ENCODE measurements around the gene LRMDA.

LRMDA gene

GRCh38 chr10:76547352-76547972 is 1116.0 kb downstream of the LRMDA start:
- H3K9ac ChIP-seq (ENCODE audit: low read depth, low read length): no peak overlapping the region
- no peak overlapping the region for H3K4me2 ChIP-seq (ENCODE audit: insufficient read depth, low read length)
- no peaks in the 10 kb centered on the region for H3K9me3 ChIP-seq (ENCODE audit: insufficient read depth, low read length, severe bottlenecking)
- no peaks in the 10 kb centered on the region for H3K27me3 ChIP-seq (ENCODE audit: insufficient read depth, low read length, poor library complexity)
- no peaks in the 10 kb centered on the region for H4K20me1 ChIP-seq (ENCODE audit: insufficient read depth, low read length)
- ATAC-seq (ENCODE audit: insufficient read depth, low read depth) (peak; percentile 60; the same call in 2 of the 3 replicates), DNase-seq (peak; percentile 71)
- no peaks in the 10 kb centered on the region for H3K36me3 ChIP-seq (ENCODE audit: insufficient read depth, low read length)
- TF ChIP-seq, protein P1, sequence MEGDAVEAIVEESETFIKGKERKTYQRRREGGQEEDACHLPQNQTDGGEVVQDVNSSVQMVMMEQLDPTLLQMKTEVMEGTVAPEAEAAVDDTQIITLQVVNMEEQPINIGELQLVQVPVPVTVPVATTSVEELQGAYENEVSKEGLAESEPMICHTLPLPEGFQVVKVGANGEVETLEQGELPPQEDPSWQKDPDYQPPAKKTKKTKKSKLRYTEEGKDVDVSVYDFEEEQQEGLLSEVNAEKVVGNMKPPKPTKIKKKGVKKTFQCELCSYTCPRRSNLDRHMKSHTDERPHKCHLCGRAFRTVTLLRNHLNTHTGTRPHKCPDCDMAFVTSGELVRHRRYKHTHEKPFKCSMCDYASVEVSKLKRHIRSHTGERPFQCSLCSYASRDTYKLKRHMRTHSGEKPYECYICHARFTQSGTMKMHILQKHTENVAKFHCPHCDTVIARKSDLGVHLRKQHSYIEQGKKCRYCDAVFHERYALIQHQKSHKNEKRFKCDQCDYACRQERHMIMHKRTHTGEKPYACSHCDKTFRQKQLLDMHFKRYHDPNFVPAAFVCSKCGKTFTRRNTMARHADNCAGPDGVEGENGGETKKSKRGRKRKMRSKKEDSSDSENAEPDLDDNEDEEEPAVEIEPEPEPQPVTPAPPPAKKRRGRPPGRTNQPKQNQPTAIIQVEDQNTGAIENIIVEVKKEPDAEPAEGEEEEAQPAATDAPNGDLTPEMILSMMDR (IDR thresholded peaks at IDR 0.05; ENCODE audit: borderline replicate concordance, extremely low read depth, low read length, poor library complexity, severe bottlenecking): peak; percentile 78
- TF ChIP-seq EZH2 (IDR thresholded peaks at IDR 0.05; ENCODE audit: borderline replicate concordance, low read depth, low read length, severe bottlenecking): no peak
- H3K79me2 ChIP-seq (ENCODE audit: insufficient read depth, low read length): no peaks in the 10 kb centered on the region
- H2AFZ ChIP-seq (ENCODE audit: low read depth, low read length): peak overlapping the region; percentile 37; the same call in 1 of the 2 replicates
- H3K4me1 ChIP-seq (ENCODE audit: insufficient read depth, low read length): no peaks in the 10 kb centered on the region
- no peak overlapping the region for H3K27ac ChIP-seq (ENCODE audit: low read length)
- no peak overlapping the region for H3K4me3 ChIP-seq (ENCODE audit: low read depth in 1 of 2, low read length in 2 of 2)

DNA sequence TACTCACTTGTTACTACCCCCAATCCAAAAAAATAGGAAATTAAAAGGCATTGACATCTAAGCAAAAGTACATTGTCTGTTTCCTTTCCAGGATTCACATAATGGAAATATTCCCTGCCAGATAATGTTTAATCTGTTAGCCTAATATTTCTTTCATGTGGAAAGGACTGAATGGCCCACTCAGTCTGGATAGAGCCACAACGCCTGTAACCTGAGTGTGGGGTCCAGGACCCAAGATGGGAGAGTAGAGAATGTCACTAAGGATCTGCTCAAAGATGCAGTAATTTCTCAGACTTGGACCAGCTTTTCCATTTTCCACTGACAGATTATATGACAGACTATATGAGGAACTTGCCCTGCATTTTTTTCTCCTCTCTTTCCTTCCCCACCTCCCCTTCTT is 1117.3 kb downstream of the LRMDA start:
- Histone ChIP-seq H3K36me3 (ENCODE audit: insufficient read depth, low read length) (no peaks in the 10 kb centered on the region), H3K4me2 (ENCODE audit: insufficient read depth, low read length) (no peak overlapping the region), H3K27me3 (ENCODE audit: insufficient read depth, low read length, poor library complexity) (no peaks in the 10 kb centered on the region), H4K20me1 (ENCODE audit: insufficient read depth, low read length) (no peaks in the 10 kb centered on the region), H2AFZ (ENCODE audit: low read depth, low read length) (no peak overlapping the region), H3K4me3 (ENCODE audit: low read depth in 1 of 2, low read length in 2 of 2) (no peak overlapping the region), H3K4me1 (ENCODE audit: insufficient read depth, low read length) (no peaks in the 10 kb centered on the region), H3K9ac (ENCODE audit: low read depth, low read length) (no peak overlapping the region), H3K9me3 (ENCODE audit: insufficient read depth, low read length, severe bottlenecking) (no peaks in the 10 kb centered on the region), H3K27ac (ENCODE audit: low read length) (no peak overlapping the region), H3K79me2 (ENCODE audit: insufficient read depth, low read length) (no peaks in the 10 kb centered on the region)
- no peak for ATAC-seq (ENCODE audit: insufficient read depth, low read depth)
- TF ChIP-seq, protein P1 (IDR thresholded peaks at IDR 0.05; ENCODE audit: borderline replicate concordance, extremely low read depth, low read length, poor library complexity, severe bottlenecking): no peak
- TF ChIP-seq EZH2 (IDR thresholded peaks at IDR 0.05; ENCODE audit: borderline replicate concordance, low read depth, low read length, severe bottlenecking): no peak
- DNase-seq: no peak

DNA sequence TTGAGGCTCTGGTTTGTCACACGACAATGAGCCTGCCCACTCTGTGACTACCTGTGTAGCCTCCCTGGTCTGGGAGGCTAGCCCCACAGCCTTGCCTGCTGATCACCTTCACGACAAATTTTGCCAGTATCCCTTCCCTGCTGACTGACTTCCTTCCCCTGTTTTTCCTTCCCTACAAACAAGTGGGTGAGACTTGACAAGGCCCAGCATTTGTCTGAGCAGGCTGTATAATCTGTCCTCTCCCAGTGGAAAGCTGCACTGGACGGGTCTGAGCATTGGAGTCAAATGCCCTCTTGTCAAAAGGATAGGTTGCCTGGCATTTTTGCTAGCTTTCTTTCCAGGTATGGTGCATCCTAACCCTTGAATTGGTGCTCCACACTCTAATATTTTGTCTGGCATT is 1117.7 kb downstream of the LRMDA start:
- DNase-seq: no peak
- no peaks in the 10 kb centered on the region for H3K4me1 ChIP-seq (ENCODE audit: insufficient read depth, low read length)
- no peak overlapping the region for H3K4me3 ChIP-seq (ENCODE audit: low read depth in 1 of 2, low read length in 2 of 2)
- ATAC-seq (ENCODE audit: insufficient read depth, low read depth): no peak
- no peak overlapping the region for H3K27ac ChIP-seq (ENCODE audit: low read length)
- no peaks in the 10 kb centered on the region for H3K36me3 ChIP-seq (ENCODE audit: insufficient read depth, low read length)
- H3K9me3 ChIP-seq (ENCODE audit: insufficient read depth, low read length, severe bottlenecking): no peaks in the 10 kb centered on the region
- H4K20me1 ChIP-seq (ENCODE audit: insufficient read depth, low read length): no peaks in the 10 kb centered on the region
- H3K9ac ChIP-seq (ENCODE audit: low read depth, low read length): no peak overlapping the region
- TF ChIP-seq, protein P1 (IDR thresholded peaks at IDR 0.05; ENCODE audit: borderline replicate concordance, extremely low read depth, low read length, poor library complexity, severe bottlenecking): no peak
- TF ChIP-seq EZH2 (IDR thresholded peaks at IDR 0.05; ENCODE audit: borderline replicate concordance, low read depth, low read length, severe bottlenecking): no peak
- H3K79me2 ChIP-seq (ENCODE audit: insufficient read depth, low read length): no peaks in the 10 kb centered on the region
- no peak overlapping the region for H3K4me2 ChIP-seq (ENCODE audit: insufficient read depth, low read length)
- H2AFZ ChIP-seq (ENCODE audit: low read depth, low read length): no peak overlapping the region
- no peaks in the 10 kb centered on the region for H3K27me3 ChIP-seq (ENCODE audit: insufficient read depth, low read length, poor library complexity)

Data from DND-41 (cell line).